Karpas-422 (cell line): ENCODE data around the gene C21orf58. TPM values are rescaled to one million over a fixed set of nuclear protein-coding genes. Genes with fewer than 3 reads are reported as not detected.

Experiments used
- total RNA-seq: library from RNA; depleted of rRNA; stranded (reverse); fragments of >200 nt; shearing (Covaris generic); gene quantifications from 2 replicates; pipeline ENCODE4 v1.2.3, GENCODE V29; 2014; ENCODE audit warnings: low replicate concordance; rRNA removed

C21orf58 gene
- total RNA-seq, 1 experiment from 2014 or later, result 13.9 TPM

Other genes with a start within 250 kb of the C21orf58 start
- not detected in 2 replicates for gene COL6A2, start 225.8 kb downstream of the C21orf58 start, total RNA-seq
- 0.14 TPM in 1 of 2 replicates, not detected in the other for gene FTCD, start 168.3 kb downstream of the C21orf58 start, total RNA-seq
- 16.7 and 21.5 TPM in 2 replicates for gene SPATC1L, start 139.4 kb downstream of the C21orf58 start, total RNA-seq
- 40.3 and 62.0 TPM in 2 replicates for gene LSS, start 95.1 kb downstream of the C21orf58 start, total RNA-seq
- gene MCM3AP, start 38.3 kb downstream of the C21orf58 start, total RNA-seq, result 60.5 and 139 TPM in 2 replicates
- 38.5 and 88.4 TPM in 2 replicates for gene YBEY, start 37.5 kb downstream of the C21orf58 start, total RNA-seq
- gene PCNT, start 286 bp upstream of the C21orf58 start, total RNA-seq, result 31.5 and 31.7 TPM in 2 replicates
- 29.4 and 32.4 TPM in 2 replicates for gene DIP2A, start 135.0 kb upstream of the C21orf58 start, total RNA-seq